ENCODE data around the gene CD84. TPM values are rescaled to one million over a fixed set of nuclear protein-coding genes. Genes with fewer than 3 reads are reported as not detected.

The CD84 gene
- polyA plus RNA-seq, 1 of the 3 experiments (the other 2 are of a cell fraction): not detected

GRCh38 chr1:160605205-160605604 lies 25.9 kb upstream of the CD84 start (continued):
- no peak for TF ChIP-seq EP300 (IDR thresholded peaks at IDR 0.05; ENCODE audit: borderline replicate concordance in 1 of 2, low read depth in 1 of 2, low read length in 1 of 2)
- TF ChIP-seq RXRA (IDR thresholded peaks at IDR 0.05; ENCODE audit: borderline replicate concordance, low read depth): no peak
- TF ChIP-seq FOXJ3 (CRISPR knock-in tag; IDR thresholded peaks at IDR 0.05): no peak
- TF ChIP-seq TCF12 (IDR thresholded peaks at IDR 0.05): no peak
- TF ChIP-seq RAD21 (IDR thresholded peaks at IDR 0.05; ENCODE audit: low read length): no peak

DNA sequence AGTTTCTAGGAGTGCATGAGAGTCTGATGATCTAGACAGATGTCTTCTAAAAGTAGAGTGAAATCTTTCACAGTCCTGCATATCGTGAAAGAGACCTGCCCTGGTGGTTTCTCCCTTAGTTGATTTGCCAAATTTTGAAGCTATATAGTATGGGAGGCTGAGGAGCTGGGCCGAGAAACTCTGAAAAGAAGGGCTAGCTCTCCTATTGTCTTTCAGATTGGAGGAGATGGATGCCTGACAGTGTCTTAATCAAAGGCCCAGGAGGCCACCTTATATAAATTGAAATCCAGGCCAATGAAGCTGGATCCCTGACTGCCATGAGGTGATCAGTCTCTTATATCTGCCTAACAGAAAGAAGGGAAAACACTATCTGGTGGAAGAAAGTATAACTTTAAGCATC lies 18.4 kb upstream of the CD84 start:
- Histone ChIP-seq H3K9me2 (no peaks in the 10 kb centered on the region), H3K4me2 (no peak overlapping the region), H3K9ac (no peak overlapping the region), H3K27ac (ENCODE audit: low read depth in 2 of 2, low read length in 1 of 2) (no peak overlapping the region), H3K79me2 (ENCODE audit: insufficient read depth) (no peaks in the 10 kb centered on the region), H2AFZ (ENCODE audit: low read depth) (no peak overlapping the region), H3F3A (replicated peaks; ENCODE audit: insufficient read depth) (no peaks in the 10 kb centered on the region), H3K9me3 (no peaks in the 10 kb centered on the region), H3K36me3 (replicated peaks in 1 of 2; ENCODE audit: control insufficient read depth in 1 of 2, insufficient read depth in 2 of 2, low read length in 1 of 2) (no peaks in the 10 kb centered on the region), H3K4me3 (ENCODE audit: low read depth in 2 of 2, low read length in 1 of 2) (no peak overlapping the region), H3K4me1 (ENCODE audit: control insufficient read depth in 1 of 2, insufficient read depth in 2 of 2, low read depth in 1 of 2, low read length in 1 of 2) (no peaks in the 10 kb centered on the region), H4K20me1 (ENCODE audit: insufficient read depth) (no peaks in the 10 kb centered on the region), H3K27me3 (ENCODE audit: insufficient read depth) (no peaks in the 10 kb centered on the region)
- ChIA-PET CTCF (interaction anchor here (0.9 kb wide), 1 partner anchor 12 kb away, joined by 3 read pairs; no protein-coding TSS in a partner anchor), POLR2A (no interaction called here)
- DNase-seq: no peak
- WGBS (ENCODE audit: low lambda C conversion rate): 0% methylated on average over 2 of the region's 2 CpGs
- no peak for TF ChIP-seq GATA2 (CRISPR knock-in tag; IDR thresholded peaks at IDR 0.05)
- TF ChIP-seq, protein P1, sequence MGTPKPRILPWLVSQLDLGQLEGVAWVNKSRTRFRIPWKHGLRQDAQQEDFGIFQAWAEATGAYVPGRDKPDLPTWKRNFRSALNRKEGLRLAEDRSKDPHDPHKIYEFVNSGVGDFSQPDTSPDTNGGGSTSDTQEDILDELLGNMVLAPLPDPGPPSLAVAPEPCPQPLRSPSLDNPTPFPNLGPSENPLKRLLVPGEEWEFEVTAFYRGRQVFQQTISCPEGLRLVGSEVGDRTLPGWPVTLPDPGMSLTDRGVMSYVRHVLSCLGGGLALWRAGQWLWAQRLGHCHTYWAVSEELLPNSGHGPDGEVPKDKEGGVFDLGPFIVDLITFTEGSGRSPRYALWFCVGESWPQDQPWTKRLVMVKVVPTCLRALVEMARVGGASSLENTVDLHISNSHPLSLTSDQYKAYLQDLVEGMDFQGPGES (IDR thresholded peaks at IDR 0.05; ENCODE audit: low read depth, low read length): no peak
- TF ChIP-seq TEAD4 (IDR thresholded peaks at IDR 0.05; ENCODE audit: borderline replicate concordance, insufficient read depth): no peak
- TF ChIP-seq, protein P2, sequence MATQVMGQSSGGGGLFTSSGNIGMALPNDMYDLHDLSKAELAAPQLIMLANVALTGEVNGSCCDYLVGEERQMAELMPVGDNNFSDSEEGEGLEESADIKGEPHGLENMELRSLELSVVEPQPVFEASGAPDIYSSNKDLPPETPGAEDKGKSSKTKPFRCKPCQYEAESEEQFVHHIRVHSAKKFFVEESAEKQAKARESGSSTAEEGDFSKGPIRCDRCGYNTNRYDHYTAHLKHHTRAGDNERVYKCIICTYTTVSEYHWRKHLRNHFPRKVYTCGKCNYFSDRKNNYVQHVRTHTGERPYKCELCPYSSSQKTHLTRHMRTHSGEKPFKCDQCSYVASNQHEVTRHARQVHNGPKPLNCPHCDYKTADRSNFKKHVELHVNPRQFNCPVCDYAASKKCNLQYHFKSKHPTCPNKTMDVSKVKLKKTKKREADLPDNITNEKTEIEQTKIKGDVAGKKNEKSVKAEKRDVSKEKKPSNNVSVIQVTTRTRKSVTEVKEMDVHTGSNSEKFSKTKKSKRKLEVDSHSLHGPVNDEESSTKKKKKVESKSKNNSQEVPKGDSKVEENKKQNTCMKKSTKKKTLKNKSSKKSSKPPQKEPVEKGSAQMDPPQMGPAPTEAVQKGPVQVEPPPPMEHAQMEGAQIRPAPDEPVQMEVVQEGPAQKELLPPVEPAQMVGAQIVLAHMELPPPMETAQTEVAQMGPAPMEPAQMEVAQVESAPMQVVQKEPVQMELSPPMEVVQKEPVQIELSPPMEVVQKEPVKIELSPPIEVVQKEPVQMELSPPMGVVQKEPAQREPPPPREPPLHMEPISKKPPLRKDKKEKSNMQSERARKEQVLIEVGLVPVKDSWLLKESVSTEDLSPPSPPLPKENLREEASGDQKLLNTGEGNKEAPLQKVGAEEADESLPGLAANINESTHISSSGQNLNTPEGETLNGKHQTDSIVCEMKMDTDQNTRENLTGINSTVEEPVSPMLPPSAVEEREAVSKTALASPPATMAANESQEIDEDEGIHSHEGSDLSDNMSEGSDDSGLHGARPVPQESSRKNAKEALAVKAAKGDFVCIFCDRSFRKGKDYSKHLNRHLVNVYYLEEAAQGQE (IDR thresholded peaks at IDR 0.05; ENCODE audit: low read depth, low read length): no peak
- TF ChIP-seq SMC3 (IDR thresholded peaks at IDR 0.05; ENCODE audit: low read depth, low read length): no peak
- TF ChIP-seq NRF1 (IDR thresholded peaks at IDR 0.05; ENCODE audit: low read depth, low read length): no peak
- no peak for TF ChIP-seq MXI1 (IDR thresholded peaks at IDR 0.05; ENCODE audit: low read depth, low read length)
- no peak for TF ChIP-seq MAX (IDR thresholded peaks at IDR 0.05; ENCODE audit: low read depth)
- TF ChIP-seq TAF1 (IDR thresholded peaks at IDR 0.05; ENCODE audit: borderline replicate concordance, low read depth, low read length): no peak
- no peak for TF ChIP-seq ELF1 (IDR thresholded peaks at IDR 0.05)
- no peak for TF ChIP-seq MEF2A (IDR thresholded peaks at IDR 0.05; ENCODE audit: borderline replicate concordance, low read depth)
- no peak for TF ChIP-seq NFIC (IDR thresholded peaks at IDR 0.05; ENCODE audit: borderline replicate concordance)
